ENCODE measurements around the gene POLR1B.

Gene POLR1B

DNA sequence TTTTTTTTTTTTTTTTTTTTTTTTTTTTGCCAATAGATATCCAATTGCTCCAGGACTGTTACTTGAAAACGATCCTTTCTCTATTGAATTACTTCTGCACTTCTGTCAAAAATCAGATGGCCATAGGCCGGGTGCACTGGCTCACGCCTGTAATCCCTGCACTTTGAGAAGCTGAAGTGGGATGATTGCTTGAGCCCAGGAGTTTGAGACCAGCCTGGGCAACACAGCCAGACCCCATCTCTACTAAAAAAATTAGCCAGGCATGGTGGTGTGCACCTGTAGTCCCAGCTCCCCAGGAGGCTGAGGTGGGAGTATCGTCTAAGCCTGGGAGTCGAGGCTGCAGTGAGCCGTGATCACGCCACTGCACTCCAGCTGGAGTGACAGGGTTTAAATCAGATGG is 37.8 kb downstream of the POLR1B start:
- Mint-ChIP-seq H3K4me1 (ENCODE audit: low read depth) (peaks cover 27% of the 10 kb centered on the region), H3K9me3 (no peaks in the 10 kb centered on the region), H3K27ac (no peak overlapping the region), H3K36me3 (ENCODE audit: low read depth) (peaks cover 48% of the 10 kb centered on the region), H3K4me3 (no peak overlapping the region), H3K27me3 (no peaks in the 10 kb centered on the region)
- DNase-seq, result no peak

DNA sequence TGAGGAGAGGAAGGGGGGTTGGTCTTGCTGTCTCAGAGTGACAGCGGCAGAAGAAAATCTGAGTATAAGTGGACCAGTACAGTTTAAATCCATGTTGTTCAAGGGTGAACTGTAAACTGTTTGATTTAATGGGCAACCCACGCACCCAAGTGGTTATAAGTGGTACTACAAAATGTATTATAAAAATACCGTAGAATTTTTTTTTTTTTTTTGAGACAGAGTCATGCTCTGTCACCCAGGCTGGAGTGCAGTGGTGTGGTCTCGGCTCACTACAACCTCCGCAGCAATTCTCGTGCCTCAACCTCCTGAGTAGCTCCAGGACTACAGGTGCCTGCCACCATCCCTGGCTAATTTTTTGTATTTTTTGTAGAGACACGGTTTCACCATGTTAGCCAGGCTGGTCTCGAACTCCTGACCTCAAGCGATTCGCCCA is 40.1 kb downstream of the POLR1B start:
- peaks cover 42% of the 10 kb centered on the region for H3K36me3 Mint-ChIP-seq (ENCODE audit: low read depth)
- H3K4me1 Mint-ChIP-seq (ENCODE audit: low read depth), result peaks cover 41% of the 10 kb centered on the region
- peak; percentile 45 for DNase-seq
- peak overlapping the region; percentile 94 for H3K4me3 Mint-ChIP-seq
- no peaks in the 10 kb centered on the region for H3K27me3 Mint-ChIP-seq
- no peaks in the 10 kb centered on the region for H3K9me3 Mint-ChIP-seq
- H3K27ac Mint-ChIP-seq, result peak overlapping the region; percentile 60

DNA sequence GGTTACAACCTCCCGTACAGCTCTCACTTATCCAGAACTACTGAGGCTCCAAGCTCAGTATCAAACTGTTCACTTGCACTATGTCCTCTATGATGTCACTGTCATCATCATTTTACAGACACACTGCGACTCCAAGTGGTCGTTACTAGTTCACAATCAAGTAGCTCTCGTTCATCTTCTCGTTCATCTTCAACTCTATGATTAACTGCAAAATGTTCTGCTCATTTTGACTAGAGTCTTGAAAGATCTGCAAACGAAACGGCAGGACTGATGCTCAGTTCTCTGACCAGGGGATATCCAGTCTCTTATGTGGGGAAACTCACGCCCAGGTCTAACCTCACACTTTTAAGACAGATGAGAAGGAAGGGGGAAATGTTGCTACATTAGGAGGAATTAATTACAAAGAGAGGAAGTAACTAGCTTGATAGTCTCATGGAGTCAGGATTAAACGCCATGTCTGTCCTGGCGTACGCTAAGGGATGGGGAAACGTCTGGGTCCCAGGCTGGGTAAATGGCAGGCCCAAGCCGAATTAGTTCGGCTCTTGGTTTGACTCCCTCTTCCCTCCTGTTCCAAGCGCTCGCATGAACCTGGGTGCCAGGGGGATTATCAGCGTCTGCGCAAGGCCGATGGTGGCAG is 41.4 kb downstream of the POLR1B start:
- H3K4me3 Mint-ChIP-seq, result peak overlapping the region; percentile 94
- no peaks in the 10 kb centered on the region for H3K9me3 Mint-ChIP-seq
- peaks cover 41% of the 10 kb centered on the region for H3K4me1 Mint-ChIP-seq (ENCODE audit: low read depth)
- H3K36me3 Mint-ChIP-seq (ENCODE audit: low read depth), result peaks cover 45% of the 10 kb centered on the region
- H3K27ac Mint-ChIP-seq, result peak overlapping the region; percentile 99
- no peaks in the 10 kb centered on the region for H3K27me3 Mint-ChIP-seq
- no peak for DNase-seq

DNA sequence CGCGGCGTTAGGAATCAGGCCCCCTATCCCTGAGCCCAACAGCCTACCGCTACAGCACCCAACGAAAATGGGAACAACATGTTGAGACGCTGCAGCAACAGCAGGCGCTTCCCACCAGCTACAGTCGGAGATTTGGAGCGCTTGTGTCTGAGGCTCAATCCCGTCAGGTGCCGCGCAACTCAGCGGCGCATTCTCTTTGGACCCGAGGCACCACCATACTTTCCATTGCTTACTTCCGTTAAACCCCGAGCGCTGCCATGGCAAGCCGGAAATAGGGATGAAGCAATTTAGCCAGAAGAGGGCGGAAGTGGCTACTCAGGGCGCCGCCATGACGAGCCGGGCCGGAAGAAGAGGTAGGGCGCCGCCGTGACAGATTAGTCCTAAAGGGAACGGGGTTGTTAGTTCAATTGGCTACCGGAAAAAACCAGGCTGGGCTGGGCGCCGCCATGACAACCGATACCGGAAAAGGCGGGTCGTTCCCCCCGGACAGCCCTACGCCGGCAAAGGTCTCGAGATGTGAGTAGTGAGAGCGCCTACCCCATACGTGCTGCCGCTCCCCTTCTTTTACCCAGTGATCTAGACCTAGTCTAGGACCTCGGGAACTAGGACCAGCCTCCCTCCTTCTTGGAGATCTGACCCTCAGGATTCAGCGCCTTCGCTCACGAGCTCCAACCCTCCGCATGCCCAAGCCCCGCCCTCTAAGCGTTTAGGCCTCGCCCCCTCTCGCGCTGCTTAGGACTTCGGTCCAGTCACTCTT is 42.0 kb downstream of the POLR1B start, which contains the start of gene CHCHD5:
Gene CHCHD5 (plus strand): TSS at position 476 of the 757 bp plus-strand sequence. CDS start 39 bp downstream, at position 515.
- DNase-seq, result peak; percentile 93
- peaks cover 49% of the 10 kb centered on the region for H3K36me3 Mint-ChIP-seq (ENCODE audit: low read depth)
- H3K4me3 Mint-ChIP-seq, result peak within 1 kb of the TSS; percentile 94
- no peaks in the 10 kb centered on the region for H3K27me3 Mint-ChIP-seq
- no peaks in the 10 kb centered on the region for H3K9me3 Mint-ChIP-seq
- H3K4me1 Mint-ChIP-seq (ENCODE audit: low read depth), result peaks cover 39% of the 10 kb centered on the region
- H3K27ac Mint-ChIP-seq, result peak within 1 kb of the TSS; percentile 99

DNA sequence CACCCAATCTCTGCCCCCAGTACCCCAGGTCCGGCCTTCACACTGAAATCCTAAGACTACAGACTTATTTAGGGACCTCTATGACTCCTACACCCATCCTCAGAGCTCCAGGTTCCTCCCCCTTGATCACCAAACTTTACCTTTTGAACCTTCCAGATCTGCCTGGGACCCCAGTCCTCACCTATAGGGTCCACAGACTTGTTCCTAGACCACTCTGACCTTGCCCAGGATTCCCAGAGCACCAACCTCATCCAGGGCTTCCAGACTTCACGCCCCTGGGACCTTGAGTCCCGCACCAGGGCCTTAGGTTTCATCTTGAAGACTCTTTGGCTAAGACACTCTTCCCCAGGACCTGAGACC is 42.6 kb downstream of the POLR1B start:
- Mint-ChIP-seq H3K4me3 (peak overlapping the region; percentile 94), H3K9me3 (no peaks in the 10 kb centered on the region), H3K36me3 (ENCODE audit: low read depth) (peaks cover 50% of the 10 kb centered on the region), H3K27me3 (no peaks in the 10 kb centered on the region), H3K4me1 (ENCODE audit: low read depth) (peaks cover 39% of the 10 kb centered on the region), H3K27ac (peak overlapping the region; percentile 99)
- no peak for DNase-seq

DNA sequence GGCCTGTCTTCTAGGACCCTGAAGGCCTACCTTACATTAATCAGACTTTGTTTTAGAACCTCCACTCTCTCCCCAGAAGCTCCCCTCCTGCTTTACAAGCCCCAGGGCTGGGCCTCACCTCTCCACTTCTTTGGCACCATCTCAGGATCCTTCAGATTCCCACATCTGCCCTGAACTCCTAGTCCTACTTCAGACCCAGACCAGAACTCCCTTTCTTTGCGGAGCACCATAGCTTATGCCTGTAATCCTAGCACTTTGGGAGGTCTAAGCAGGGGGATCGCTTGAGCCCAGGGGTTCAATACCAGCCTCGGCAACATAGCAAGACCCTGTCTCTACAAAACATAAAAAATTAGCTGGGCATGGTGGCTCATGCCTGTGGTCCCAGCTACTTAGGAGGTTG is 43.1 kb downstream of the POLR1B start:
- Mint-ChIP-seq H3K36me3 (ENCODE audit: low read depth) (peaks cover 54% of the 10 kb centered on the region), H3K4me3 (peak overlapping the region; percentile 94), H3K9me3 (no peaks in the 10 kb centered on the region), H3K4me1 (ENCODE audit: low read depth) (peaks cover 39% of the 10 kb centered on the region), H3K27ac (peak overlapping the region; percentile 99), H3K27me3 (no peaks in the 10 kb centered on the region)
- no peak for DNase-seq

DNA sequence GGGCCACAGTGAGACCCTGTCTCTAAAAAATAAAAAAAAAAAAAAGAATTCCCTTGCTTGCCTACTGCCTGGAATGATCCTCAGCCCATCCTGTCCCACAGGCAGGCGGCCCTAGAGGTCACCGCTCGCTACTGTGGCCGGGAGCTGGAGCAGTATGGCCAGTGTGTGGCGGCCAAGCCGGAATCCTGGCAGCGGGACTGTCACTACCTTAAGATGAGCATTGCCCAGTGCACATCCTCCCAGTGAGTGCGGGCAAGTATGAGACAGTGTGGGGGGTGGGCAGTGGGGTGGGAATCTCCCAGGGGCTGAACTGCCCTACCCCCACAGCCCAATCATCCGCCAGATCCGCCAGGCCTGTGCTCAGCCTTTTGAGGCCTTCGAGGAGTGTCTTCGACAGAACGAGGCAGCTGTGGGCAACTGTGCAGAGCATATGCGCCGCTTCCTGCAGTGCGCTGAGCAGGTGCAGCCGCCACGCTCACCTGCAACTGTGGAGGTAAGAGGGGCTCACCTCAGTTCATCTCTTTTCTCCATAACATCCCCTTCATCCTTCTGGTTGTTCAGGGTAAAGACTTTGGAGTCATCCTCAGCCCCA is 43.7 kb downstream of the POLR1B start:
- no peak for DNase-seq
- Mint-ChIP-seq H3K9me3 (no peaks in the 10 kb centered on the region), H3K27me3 (no peaks in the 10 kb centered on the region), H3K4me1 (ENCODE audit: low read depth) (peaks cover 39% of the 10 kb centered on the region), H3K36me3 (ENCODE audit: low read depth) (peaks cover 59% of the 10 kb centered on the region), H3K4me3 (peak overlapping the region; percentile 94), H3K27ac (no peak overlapping the region)

DNA sequence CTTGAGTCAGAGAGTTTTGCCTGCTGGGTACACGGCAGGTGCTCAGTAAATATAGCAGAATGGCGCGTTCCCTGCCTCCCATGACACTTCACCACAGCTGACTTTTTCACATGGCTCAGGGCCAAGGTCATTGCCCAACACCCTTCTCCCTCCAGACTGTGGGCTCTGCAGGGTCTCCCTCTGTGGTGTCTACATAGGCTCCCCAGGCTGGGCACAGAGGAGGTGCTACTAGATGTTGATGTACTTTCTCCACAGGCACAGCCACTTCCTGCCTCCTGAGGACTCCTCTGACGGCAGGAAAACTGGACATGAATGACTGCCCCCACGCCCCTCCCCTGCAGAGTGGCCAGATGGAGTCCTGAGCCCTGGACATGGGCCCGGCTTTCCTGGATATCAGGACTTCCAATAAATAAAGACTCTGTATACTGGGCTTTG is 46.4 kb downstream of the POLR1B start:
- Mint-ChIP-seq H3K4me1 (ENCODE audit: low read depth) (peaks cover 26% of the 10 kb centered on the region), H3K27me3 (no peaks in the 10 kb centered on the region), H3K36me3 (ENCODE audit: low read depth) (peaks cover 66% of the 10 kb centered on the region), H3K9me3 (no peaks in the 10 kb centered on the region), H3K4me3 (no peak overlapping the region), H3K27ac (no peak overlapping the region)
- no peak for DNase-seq

DNA sequence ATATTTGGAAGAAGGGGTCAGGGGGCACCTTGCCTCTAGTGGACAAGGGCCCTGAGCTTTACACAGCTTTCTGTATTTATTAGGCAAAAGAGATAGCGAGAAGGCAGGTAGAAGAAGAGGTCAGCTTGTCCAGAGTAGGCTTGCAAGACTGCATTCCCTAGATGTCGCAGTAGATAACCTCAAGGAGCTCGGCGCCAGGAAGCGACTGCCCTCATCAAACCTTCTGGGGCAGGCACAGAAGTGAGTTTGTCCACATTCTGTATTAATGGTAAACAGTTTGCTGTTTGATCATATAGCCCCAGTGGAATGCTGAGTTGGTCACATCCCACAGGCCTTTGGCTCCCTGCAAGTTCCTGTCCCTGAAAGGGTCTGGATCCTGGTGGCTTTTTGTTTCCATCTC is 49.1 kb downstream of the POLR1B start:
- peak overlapping the region; percentile 45 for H3K27ac Mint-ChIP-seq
- H3K36me3 Mint-ChIP-seq (ENCODE audit: low read depth), result peaks cover 53% of the 10 kb centered on the region
- no peak for DNase-seq
- peaks cover 7% of the 10 kb centered on the region for H3K4me1 Mint-ChIP-seq (ENCODE audit: low read depth)
- no peaks in the 10 kb centered on the region for H3K9me3 Mint-ChIP-seq
- no peaks in the 10 kb centered on the region for H3K27me3 Mint-ChIP-seq
- no peak overlapping the region for H3K4me3 Mint-ChIP-seq

DNA sequence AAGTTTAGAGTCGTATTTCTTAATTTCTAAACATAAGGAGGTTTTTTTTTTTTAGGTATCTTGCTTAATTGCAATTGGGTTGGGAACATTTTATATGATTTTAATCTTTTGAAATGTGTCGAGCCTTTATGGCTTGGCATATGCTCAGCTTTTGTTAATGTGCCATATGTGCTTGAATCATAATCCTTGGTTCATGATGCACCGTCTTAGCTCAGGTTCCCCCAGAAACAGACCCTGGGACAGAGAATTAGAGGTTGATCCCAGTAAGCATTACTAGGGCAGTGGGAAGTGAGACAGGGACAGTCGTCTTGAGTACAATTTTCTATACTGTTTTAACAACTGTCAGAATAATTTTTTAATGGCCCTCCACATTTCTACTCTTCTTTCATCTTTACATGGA is 51.5 kb downstream of the POLR1B start:
- Mint-ChIP-seq H3K4me1 (ENCODE audit: low read depth) (no peaks in the 10 kb centered on the region), H3K4me3 (no peak overlapping the region), H3K9me3 (no peaks in the 10 kb centered on the region), H3K27ac (no peak overlapping the region), H3K36me3 (ENCODE audit: low read depth) (peaks cover 31% of the 10 kb centered on the region), H3K27me3 (no peaks in the 10 kb centered on the region)
- no peak for DNase-seq

DNA sequence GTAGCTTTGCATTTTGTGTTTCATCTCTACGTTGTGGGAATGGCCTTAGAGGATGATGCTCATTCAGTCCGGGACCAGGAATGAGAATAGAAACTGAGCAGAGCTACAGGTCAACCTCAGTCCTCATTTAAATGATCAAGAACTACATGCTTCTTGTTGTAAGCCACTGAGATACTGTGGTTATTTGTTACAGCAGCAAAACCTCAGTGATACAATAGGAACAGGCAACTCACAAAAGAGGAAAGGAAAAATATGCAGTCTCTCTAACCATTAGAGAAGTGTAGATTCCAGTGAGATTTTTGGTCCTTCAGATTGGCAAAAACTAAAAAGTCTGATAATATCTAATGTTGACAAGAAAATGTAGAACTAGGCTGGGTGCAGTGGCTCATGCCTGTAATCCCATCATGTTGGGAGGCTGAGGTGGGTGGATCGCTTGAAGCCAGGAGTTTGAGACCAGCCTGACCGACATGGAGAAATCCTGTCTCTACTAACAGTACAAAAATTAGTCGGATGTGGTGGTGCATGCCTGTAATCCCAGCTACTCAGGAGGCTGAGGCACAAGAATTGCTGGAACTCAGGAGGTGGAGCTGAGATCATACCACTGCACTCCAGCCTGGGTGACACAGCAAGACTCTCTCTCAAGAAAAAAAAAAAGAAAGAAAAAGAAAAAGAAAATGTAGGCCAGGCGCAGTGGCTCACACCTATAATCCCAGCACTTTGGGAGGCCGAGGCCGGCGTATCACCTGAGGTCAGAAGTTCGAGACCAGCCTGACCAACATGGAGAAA is 55.5 kb downstream of the POLR1B start:
- no peaks in the 10 kb centered on the region for H3K9me3 Mint-ChIP-seq
- H3K36me3 Mint-ChIP-seq (ENCODE audit: low read depth), result peaks cover 10% of the 10 kb centered on the region
- no peak overlapping the region for H3K4me3 Mint-ChIP-seq
- H3K27me3 Mint-ChIP-seq, result no peaks in the 10 kb centered on the region
- no peak for DNase-seq
- H3K4me1 Mint-ChIP-seq (ENCODE audit: low read depth), result peaks cover 5% of the 10 kb centered on the region
- no peak overlapping the region for H3K27ac Mint-ChIP-seq

DNA sequence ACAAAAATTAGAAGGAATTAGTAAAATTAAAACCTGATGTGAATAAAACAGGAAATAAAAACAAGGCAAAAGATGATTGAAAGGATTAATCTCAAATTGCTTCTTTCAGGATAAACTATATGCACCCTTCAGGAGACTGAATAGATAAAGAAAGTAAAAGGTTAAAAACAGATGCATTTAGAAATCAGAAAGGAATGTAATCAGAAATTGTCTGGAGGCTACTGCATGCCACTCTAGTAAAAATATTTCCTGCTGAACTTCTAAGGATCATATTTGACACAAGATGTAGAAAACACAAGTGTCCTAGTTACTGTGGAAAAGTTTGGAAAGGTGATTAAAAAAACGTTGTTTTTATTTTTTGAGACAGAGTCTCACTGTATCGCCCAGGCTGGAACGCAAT is 58.4 kb downstream of the POLR1B start:
- H3K4me1 Mint-ChIP-seq (ENCODE audit: low read depth), result peaks cover 5% of the 10 kb centered on the region
- H3K27me3 Mint-ChIP-seq, result no peaks in the 10 kb centered on the region
- H3K9me3 Mint-ChIP-seq, result no peaks in the 10 kb centered on the region
- no peak overlapping the region for H3K4me3 Mint-ChIP-seq
- DNase-seq, result no peak
- no peak overlapping the region for H3K27ac Mint-ChIP-seq
- H3K36me3 Mint-ChIP-seq (ENCODE audit: low read depth), result no peaks in the 10 kb centered on the region

DNA sequence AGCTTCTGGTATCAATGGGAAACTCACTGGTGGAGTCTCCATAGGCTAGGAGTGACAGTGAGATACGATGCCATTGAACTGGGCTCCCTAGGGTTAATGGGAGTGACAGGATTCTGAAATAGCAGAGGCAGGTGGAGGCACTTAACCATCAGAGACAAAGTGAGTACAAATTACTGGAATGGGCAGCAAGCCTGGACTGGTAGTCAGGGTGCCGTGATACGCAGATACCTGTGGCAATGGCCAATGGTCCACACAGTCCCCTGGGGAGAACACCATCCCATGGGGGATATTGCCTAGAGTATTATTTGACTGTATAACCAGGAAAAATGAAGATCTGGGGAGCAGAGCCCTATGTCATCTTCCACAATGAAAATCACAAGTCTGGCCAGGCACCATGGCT is 59.5 kb downstream of the POLR1B start:
- H3K27ac Mint-ChIP-seq, result no peak overlapping the region
- no peaks in the 10 kb centered on the region for H3K36me3 Mint-ChIP-seq (ENCODE audit: low read depth)
- peak; percentile 3 for DNase-seq
- no peaks in the 10 kb centered on the region for H3K9me3 Mint-ChIP-seq
- no peak overlapping the region for H3K4me3 Mint-ChIP-seq
- H3K4me1 Mint-ChIP-seq (ENCODE audit: low read depth), result peaks cover 5% of the 10 kb centered on the region
- H3K27me3 Mint-ChIP-seq, result no peaks in the 10 kb centered on the region

DNA sequence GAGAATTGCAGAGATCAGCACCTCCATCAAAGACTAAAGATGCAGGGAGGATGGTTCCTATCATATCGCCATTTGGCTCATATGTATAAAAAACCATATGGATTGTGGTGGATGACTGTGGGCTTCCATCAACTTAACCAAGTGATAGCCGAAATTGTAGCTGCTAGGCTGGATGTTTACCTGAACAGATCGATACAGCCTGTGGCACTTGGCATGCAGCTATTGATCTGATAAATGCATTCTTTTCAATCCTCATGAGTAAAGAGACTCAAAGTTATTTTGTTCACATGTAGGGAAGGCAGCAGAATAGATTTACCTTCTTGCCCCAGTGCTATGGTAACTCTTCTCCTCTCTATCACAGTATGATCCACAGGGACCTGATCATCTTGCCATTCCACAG is 60.7 kb downstream of the POLR1B start:
- Mint-ChIP-seq H3K4me3 (no peak overlapping the region), H3K9me3 (no peaks in the 10 kb centered on the region), H3K4me1 (ENCODE audit: low read depth) (peaks cover 5% of the 10 kb centered on the region), H3K27me3 (no peaks in the 10 kb centered on the region), H3K27ac (no peak overlapping the region), H3K36me3 (ENCODE audit: low read depth) (no peaks in the 10 kb centered on the region)
- no peak for DNase-seq

Measured in activated T-cell treated with anti-CD3 and anti-CD28 coated beads, Interleukin-2, amount 50 U/mL, for 24 hours (primary cell).